Upper lobe of left lung (tissue), 4 donors: ENCODE data around the gene SRSF9.

Source experiments
- EP300 ChIP-seq, 4 donors: sonication (generic); formaldehyde crosslinking; IDR thresholded peaks; one replicate each; pipeline ENCODE4 v1.5.1; 2017; ENCODE audit warnings: antibody characterized with exemption in 4 of 4, control low read depth in 2 of 4
- TF ChIP-seq, protein P1 (sequence below), 6 experiments: fragments of 450-650 bp in 4 of 6; fragments of 200-600 bp in 2 of 6; sonication (generic) in 2 of 6; IDR thresholded peaks; one replicate each; pipeline ENCODE4 v1.5.1; 2016 to 2019; ENCODE audit warnings: antibody characterized with exemption in 6 of 6

GRCh38 chr12:120422892-120423456, 46.6 kb downstream of the SRSF9 start:
- no peak for TF ChIP-seq EP300 (IDR thresholded peaks at IDR 0.05)
- TF ChIP-seq, protein P1, sequence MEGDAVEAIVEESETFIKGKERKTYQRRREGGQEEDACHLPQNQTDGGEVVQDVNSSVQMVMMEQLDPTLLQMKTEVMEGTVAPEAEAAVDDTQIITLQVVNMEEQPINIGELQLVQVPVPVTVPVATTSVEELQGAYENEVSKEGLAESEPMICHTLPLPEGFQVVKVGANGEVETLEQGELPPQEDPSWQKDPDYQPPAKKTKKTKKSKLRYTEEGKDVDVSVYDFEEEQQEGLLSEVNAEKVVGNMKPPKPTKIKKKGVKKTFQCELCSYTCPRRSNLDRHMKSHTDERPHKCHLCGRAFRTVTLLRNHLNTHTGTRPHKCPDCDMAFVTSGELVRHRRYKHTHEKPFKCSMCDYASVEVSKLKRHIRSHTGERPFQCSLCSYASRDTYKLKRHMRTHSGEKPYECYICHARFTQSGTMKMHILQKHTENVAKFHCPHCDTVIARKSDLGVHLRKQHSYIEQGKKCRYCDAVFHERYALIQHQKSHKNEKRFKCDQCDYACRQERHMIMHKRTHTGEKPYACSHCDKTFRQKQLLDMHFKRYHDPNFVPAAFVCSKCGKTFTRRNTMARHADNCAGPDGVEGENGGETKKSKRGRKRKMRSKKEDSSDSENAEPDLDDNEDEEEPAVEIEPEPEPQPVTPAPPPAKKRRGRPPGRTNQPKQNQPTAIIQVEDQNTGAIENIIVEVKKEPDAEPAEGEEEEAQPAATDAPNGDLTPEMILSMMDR (IDR thresholded peaks at IDR 0.05): no peak
